ENCODE data around the gene PPP2R1B.

GRCh38 chr11:111726301-111726713 lies 39.9 kb downstream of the PPP2R1B start:
- no peak for TF ChIP-seq CTCF (IDR thresholded peaks at IDR 0.05; ENCODE audit: low read depth, low read length, poor library complexity, severe bottlenecking)
- no peak for TF ChIP-seq EZH2phosphoT487 (IDR thresholded peaks at IDR 0.05; ENCODE audit: borderline replicate concordance, low read length)
